GM18909 (cell line): ENCODE results near the gene MAGEB17.
"Not testable (repeated sequence)": the region's sequence is repeated elsewhere in the genome, so short reads cannot be mapped to it uniquely, and the experiment has no call there.

ENCODE experiments used
- ATAC-seq: cut with Tn5 transposase; IDR thresholded peaks from one replicate; pipeline ENCODE4 v1.9.1; 2021; ENCODE audit warnings: mild to moderate bottlenecking; ENCODE audit not compliant: unreplicated experiment, poor library complexity

MAGEB17 gene

GRCh38 chrX:16155581-16156096 is 11.6 kb upstream of the MAGEB17 start:
- ATAC-seq: no peak

- ATAC-seq: no peak
Measured at GRCh38 chrX:16156692-16157331, 10.5 kb upstream of the MAGEB17 start.

GRCh38 chrX:16160729-16161128 is 6.6 kb upstream of the MAGEB17 start:
- no peak for ATAC-seq

- ATAC-seq: not testable (repeated sequence)
Measured at GRCh38 chrX:16161173-16161572, 6.1 kb upstream of the MAGEB17 start.

GRCh38 chrX:16162391-16162790 is 4.9 kb upstream of the MAGEB17 start:
- ATAC-seq: no peak

- no peak for ATAC-seq
Measured at GRCh38 chrX:16164748-16165147, 2.5 kb upstream of the MAGEB17 start.

- ATAC-seq: no peak
Measured at GRCh38 chrX:16171039-16171438, 3.8 kb downstream of the MAGEB17 start.

- no peak for ATAC-seq
Measured at GRCh38 chrX:16171944-16172343, 4.7 kb downstream of the MAGEB17 start.

- no peak for ATAC-seq
Measured at GRCh38 chrX:16172391-16172790, 5.1 kb downstream of the MAGEB17 start.

GRCh38 chrX:16175329-16176061 is 8.2 kb downstream of the MAGEB17 start:
- no peak for ATAC-seq

GRCh38 chrX:16177260-16177659 is 10.0 kb downstream of the MAGEB17 start:
- no peak for ATAC-seq

GRCh38 chrX:16183843-16184242 is 16.6 kb downstream of the MAGEB17 start:
- not testable (repeated sequence) for ATAC-seq

GRCh38 chrX:16185725-16186136 is 18.4 kb downstream of the MAGEB17 start:
- ATAC-seq: peak; percentile 99

GRCh38 chrX:16186380-16187007 is 19.2 kb downstream of the MAGEB17 start:
- ATAC-seq: no peak

- ATAC-seq: no peak
Measured at GRCh38 chrX:16187024-16187760, 19.9 kb downstream of the MAGEB17 start.

GRCh38 chrX:16188687-16189086 is 21.4 kb downstream of the MAGEB17 start:
- ATAC-seq: no peak

- no peak for ATAC-seq
Measured at GRCh38 chrX:16191605-16192004, 24.3 kb downstream of the MAGEB17 start.

GRCh38 chrX:16196829-16197228 is 29.5 kb downstream of the MAGEB17 start:
- no peak for ATAC-seq

GRCh38 chrX:16199343-16199742 is 32.1 kb downstream of the MAGEB17 start:
- ATAC-seq: no peak

GRCh38 chrX:16202943-16203342 is 35.7 kb downstream of the MAGEB17 start:
- ATAC-seq: no peak

- ATAC-seq: no peak
Measured at GRCh38 chrX:16204538-16204937, 37.3 kb downstream of the MAGEB17 start.
